Measurements from ENCODE around the gene KIAA0586. TPM values are rescaled to one million over a fixed set of nuclear protein-coding genes. Genes with fewer than 3 reads are reported as not detected.

The KIAA0586 gene
- polyA plus RNA-seq, 1 experiment = 24.6 TPM

GRCh38 chr14:58430156-58430555 lies 2.6 kb downstream of the KIAA0586 start:
- no peaks in the 10 kb centered on the region for H3K27me3 ChIP-seq (ENCODE audit: control insufficient read depth, insufficient read depth, low read length)
- DNase-seq (ENCODE audit: low read depth, low spot score) = no peak
- ChIA-PET CTCF (interaction anchor here (0.7 kb wide), 2 partner anchors 62 to 1146 kb away, joined by 4 to 6 read pairs; partner anchors contain the start of gene CCDC175), POLR2A (no interaction called here)
- no peak overlapping the region for H3K27ac ChIP-seq (ENCODE audit: low read depth, low read length)
- H3K9me3 ChIP-seq (ENCODE audit: control insufficient read depth, insufficient read depth, low read length) = no peaks in the 10 kb centered on the region; the same call in 1 of the 2 replicates
- no peak overlapping the region for H3K4me3 ChIP-seq (ENCODE audit: low read depth, low read length)
- TF ChIP-seq, protein P1, sequence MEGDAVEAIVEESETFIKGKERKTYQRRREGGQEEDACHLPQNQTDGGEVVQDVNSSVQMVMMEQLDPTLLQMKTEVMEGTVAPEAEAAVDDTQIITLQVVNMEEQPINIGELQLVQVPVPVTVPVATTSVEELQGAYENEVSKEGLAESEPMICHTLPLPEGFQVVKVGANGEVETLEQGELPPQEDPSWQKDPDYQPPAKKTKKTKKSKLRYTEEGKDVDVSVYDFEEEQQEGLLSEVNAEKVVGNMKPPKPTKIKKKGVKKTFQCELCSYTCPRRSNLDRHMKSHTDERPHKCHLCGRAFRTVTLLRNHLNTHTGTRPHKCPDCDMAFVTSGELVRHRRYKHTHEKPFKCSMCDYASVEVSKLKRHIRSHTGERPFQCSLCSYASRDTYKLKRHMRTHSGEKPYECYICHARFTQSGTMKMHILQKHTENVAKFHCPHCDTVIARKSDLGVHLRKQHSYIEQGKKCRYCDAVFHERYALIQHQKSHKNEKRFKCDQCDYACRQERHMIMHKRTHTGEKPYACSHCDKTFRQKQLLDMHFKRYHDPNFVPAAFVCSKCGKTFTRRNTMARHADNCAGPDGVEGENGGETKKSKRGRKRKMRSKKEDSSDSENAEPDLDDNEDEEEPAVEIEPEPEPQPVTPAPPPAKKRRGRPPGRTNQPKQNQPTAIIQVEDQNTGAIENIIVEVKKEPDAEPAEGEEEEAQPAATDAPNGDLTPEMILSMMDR (IDR thresholded peaks at IDR 0.05; ENCODE audit: low read depth, low read length) = no peak

DNA sequence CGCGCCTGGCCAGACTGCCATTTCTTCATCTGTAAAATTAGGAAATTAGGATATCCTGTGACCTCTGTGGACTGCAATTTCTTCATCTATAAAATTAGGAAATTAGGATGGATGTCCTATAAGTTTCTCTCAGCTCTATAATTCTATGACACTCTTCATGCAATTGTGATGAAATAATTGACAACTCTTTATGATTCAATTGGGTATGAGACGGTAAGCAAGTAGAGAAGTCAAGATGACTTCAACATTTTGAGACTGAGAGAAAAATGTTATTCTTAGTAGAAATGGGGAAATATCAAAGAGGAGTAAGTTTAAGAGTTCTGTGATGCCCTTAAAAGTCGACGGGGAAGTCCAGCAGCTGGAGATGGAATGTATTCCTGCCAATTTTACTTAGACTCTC lies 12.0 kb downstream of the KIAA0586 start:
- TF ChIP-seq, protein P1 (IDR thresholded peaks at IDR 0.05; ENCODE audit: low read depth, low read length) = no peak
- Histone ChIP-seq H3K4me3 (ENCODE audit: low read depth, low read length) (no peak overlapping the region), H3K27ac (ENCODE audit: low read depth, low read length) (no peak overlapping the region), H3K9me3 (ENCODE audit: control insufficient read depth, insufficient read depth, low read length) (no peaks in the 10 kb centered on the region), H3K27me3 (ENCODE audit: control insufficient read depth, insufficient read depth, low read length) (no peaks in the 10 kb centered on the region)
- no peak for DNase-seq (ENCODE audit: low read depth, low spot score)
- CTCF ChIA-PET = no interaction called here
- POLR2A ChIA-PET = no interaction called here

- TF ChIP-seq, protein P1 (IDR thresholded peaks at IDR 0.05; ENCODE audit: low read depth, low read length) = no peak
- POLR2A ChIA-PET = no interaction called here
Measured at GRCh38 chr14:58444627-58445026, 17.1 kb downstream of the KIAA0586 start.

GRCh38 chr14:58455593-58456265 lies 28.2 kb downstream of the KIAA0586 start:
- ChIA-PET CTCF (no interaction called here), POLR2A (no interaction called here)
- Histone ChIP-seq H3K4me3 (ENCODE audit: low read depth, low read length) (no peak overlapping the region), H3K27ac (ENCODE audit: low read depth, low read length) (no peak overlapping the region), H3K27me3 (ENCODE audit: control insufficient read depth, insufficient read depth, low read length) (no peaks in the 10 kb centered on the region), H3K9me3 (ENCODE audit: control insufficient read depth, insufficient read depth, low read length) (no peaks in the 10 kb centered on the region)
- DNase-seq (ENCODE audit: low read depth, low spot score) = no peak
- TF ChIP-seq, protein P1 (IDR thresholded peaks at IDR 0.05; ENCODE audit: low read depth, low read length) = no peak

More at GRCh38 chr14:58444627-58445026, 17.1 kb downstream of the KIAA0586 start:
- H3K4me3 ChIP-seq (ENCODE audit: low read depth, low read length) = no peak overlapping the region
- no peaks in the 10 kb centered on the region for H3K9me3 ChIP-seq (ENCODE audit: control insufficient read depth, insufficient read depth, low read length)
- H3K27ac ChIP-seq (ENCODE audit: low read depth, low read length) = no peak overlapping the region
- no peak for DNase-seq (ENCODE audit: low read depth, low spot score)
- H3K27me3 ChIP-seq (ENCODE audit: control insufficient read depth, insufficient read depth, low read length) = no peaks in the 10 kb centered on the region
- CTCF ChIA-PET = no interaction called here

GRCh38 chr14:58460772-58461171 lies 33.3 kb downstream of the KIAA0586 start:
- Histone ChIP-seq H3K27ac (ENCODE audit: low read depth, low read length) (no peak overlapping the region), H3K4me3 (ENCODE audit: low read depth, low read length) (no peak overlapping the region), H3K9me3 (ENCODE audit: control insufficient read depth, insufficient read depth, low read length) (no peaks in the 10 kb centered on the region), H3K27me3 (ENCODE audit: control insufficient read depth, insufficient read depth, low read length) (no peaks in the 10 kb centered on the region)
- TF ChIP-seq, protein P1 (IDR thresholded peaks at IDR 0.05; ENCODE audit: low read depth, low read length) = no peak
- no peak for DNase-seq (ENCODE audit: low read depth, low spot score)
- ChIA-PET POLR2A (no interaction called here), CTCF (no interaction called here)

Data from AG04450 (cell line).